Measurements from ENCODE around the gene C1S.
"Not testable (repeated sequence)": the region's sequence is repeated elsewhere in the genome, so short reads cannot be mapped to it uniquely, and the experiment has no call there.

DNA sequence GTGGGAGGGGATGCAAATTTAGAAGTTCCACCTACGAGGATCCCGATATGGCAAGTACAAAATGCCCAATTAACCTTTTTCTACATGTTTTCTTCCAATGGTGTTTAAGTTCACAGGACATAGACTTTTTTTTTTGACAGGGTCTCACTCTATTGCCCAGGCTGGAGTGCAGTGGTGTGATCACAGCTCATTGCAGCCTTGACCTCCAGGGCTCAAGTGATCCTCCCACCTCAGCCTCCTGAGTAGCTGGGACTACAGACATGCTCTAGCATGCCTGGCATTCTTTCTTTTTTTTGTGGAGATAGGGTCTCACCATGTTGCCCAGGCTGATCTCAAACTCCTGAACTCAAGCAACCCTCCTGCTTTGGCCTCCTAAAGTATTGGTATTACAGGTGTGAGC lies 4.8 kb upstream of the C1S start:
- TF ChIP-seq, protein P1, sequence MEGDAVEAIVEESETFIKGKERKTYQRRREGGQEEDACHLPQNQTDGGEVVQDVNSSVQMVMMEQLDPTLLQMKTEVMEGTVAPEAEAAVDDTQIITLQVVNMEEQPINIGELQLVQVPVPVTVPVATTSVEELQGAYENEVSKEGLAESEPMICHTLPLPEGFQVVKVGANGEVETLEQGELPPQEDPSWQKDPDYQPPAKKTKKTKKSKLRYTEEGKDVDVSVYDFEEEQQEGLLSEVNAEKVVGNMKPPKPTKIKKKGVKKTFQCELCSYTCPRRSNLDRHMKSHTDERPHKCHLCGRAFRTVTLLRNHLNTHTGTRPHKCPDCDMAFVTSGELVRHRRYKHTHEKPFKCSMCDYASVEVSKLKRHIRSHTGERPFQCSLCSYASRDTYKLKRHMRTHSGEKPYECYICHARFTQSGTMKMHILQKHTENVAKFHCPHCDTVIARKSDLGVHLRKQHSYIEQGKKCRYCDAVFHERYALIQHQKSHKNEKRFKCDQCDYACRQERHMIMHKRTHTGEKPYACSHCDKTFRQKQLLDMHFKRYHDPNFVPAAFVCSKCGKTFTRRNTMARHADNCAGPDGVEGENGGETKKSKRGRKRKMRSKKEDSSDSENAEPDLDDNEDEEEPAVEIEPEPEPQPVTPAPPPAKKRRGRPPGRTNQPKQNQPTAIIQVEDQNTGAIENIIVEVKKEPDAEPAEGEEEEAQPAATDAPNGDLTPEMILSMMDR (IDR thresholded peaks at IDR 0.05), result not testable (repeated sequence)
- TF ChIP-seq POLR2A (IDR thresholded peaks at IDR 0.05), result not testable (repeated sequence)

Data from tibial nerve (tissue), 3 donors.